ENCODE results near the gene PRR35. TPM values are rescaled to one million over a fixed set of nuclear protein-coding genes. Genes with fewer than 3 reads are reported as not detected.

The PRR35 gene
- polyA plus RNA-seq, 3 donors: not detected

DNA sequence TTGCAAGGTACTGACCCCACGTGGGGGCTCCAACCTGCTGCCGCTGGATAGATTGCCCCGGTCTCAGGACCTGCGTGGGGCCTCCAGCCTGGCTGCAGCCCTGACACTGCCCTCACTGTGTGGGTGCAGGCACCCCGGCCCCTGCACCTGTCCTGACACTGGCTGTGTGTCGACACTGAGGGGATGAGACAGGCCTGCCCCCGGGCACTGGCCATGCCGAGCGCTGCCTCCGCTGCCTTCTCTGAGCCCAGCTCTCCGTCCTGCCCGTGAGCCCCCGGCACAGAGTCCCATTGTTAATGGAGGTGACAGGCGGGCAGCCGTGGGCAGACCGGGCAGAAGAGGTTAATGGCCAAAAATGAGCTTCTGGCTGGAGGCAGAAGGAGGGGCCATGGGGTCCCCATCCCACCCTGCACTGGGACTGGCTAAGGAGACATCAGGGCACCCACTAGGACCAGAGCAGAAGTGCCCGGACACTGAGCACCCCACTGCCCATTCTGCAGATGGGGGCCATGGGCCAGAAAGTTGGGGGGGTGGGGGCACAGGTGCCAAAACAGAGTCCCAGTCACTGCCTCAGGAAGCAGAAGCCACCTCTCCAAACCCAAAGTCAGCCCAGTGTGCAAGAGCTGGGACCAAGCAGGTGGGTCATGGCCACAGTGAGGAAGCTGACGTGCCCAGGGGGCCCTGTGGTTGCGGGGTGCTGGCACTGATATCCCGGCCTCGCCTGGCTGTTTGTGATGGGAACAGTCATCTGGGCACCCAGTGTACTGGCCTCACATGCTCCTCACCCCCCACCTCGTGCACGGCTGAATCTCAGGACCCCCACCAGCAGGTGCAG is 2.5 kb upstream of the PRR35 start:
- Mint-ChIP-seq H3K4me1 (no peaks in the 10 kb centered on the region), H3K9me3 (peaks cover 0 to 3% (median 1%) of the 10 kb centered on the region in 7 donors), H3K4me3 (peak overlapping the region in 1 of 2 donors; percentile 51), H3K27ac (no peak overlapping the region), H3K36me3 (peaks cover 2 to 5% of the 10 kb centered on the region in 2 donors), H3K27me3 (ENCODE audit: low read depth in 3 of 3) (peaks cover 21 to 46% (median 41%) of the 10 kb centered on the region in 3 donors)
- Histone ChIP-seq H3K79me2 (ENCODE audit: insufficient read depth, low read length) (no peaks in the 10 kb centered on the region), H3K9me3 (replicated peaks in 1 of 2; ENCODE audit: control insufficient read depth in 1 of 2, insufficient read depth in 1 of 2, low read length in 2 of 2) (no peaks in the 10 kb centered on the region), H3K9ac (ENCODE audit: insufficient read depth, low read length, poor library complexity, severe bottlenecking) (no peak overlapping the region), H3K4me2 (replicated peaks; ENCODE audit: extremely low read depth, low read length, poor library complexity, severe bottlenecking) (no peak overlapping the region), H3K27me3 (ENCODE audit: control insufficient read depth in 2 of 2, insufficient read depth in 2 of 2, low read length in 2 of 2) (peaks cover 7 to 31% of the 10 kb centered on the region in 2 donors), H4K20me1 (ENCODE audit: insufficient read depth, low read length) (no peaks in the 10 kb centered on the region), H3K36me3 (replicated peaks in 1 of 2; ENCODE audit: control insufficient read depth in 1 of 2, insufficient read depth in 2 of 2, low read length in 2 of 2) (peaks cover 3 to 15% of the 10 kb centered on the region in 2 donors), H3K4me1 (ENCODE audit: control insufficient read depth in 1 of 2, insufficient read depth in 2 of 2, low read length in 2 of 2) (no peaks in the 10 kb centered on the region), H3K4me3 (replicated peaks in 1 of 3; ENCODE audit: low read depth in 2 of 3, low read length in 3 of 3) (no peak overlapping the region), H3K27ac (ENCODE audit: low read depth in 1 of 2, low read length in 2 of 2) (no peak overlapping the region), H2AFZ (ENCODE audit: insufficient read depth, low read depth, low read length, poor library complexity, severe bottlenecking) (no peak overlapping the region)
- no peak for TF ChIP-seq CTCF (IDR thresholded peaks at IDR 0.05)
- DNase-seq: no peak
- intact Hi-C loops (cut with micrococcal nuclease): no loop called here
- 80% methylated on average over 21 of the region's 23 CpGs for WGBS (ENCODE audit: insufficient coverage)

- peaks cover 2 to 3% of the 10 kb centered on the region in 2 donors for H3K36me3 Mint-ChIP-seq
- Histone ChIP-seq H3K9me3 (replicated peaks in 1 of 2; ENCODE audit: control insufficient read depth in 1 of 2, insufficient read depth in 1 of 2, low read length in 2 of 2) (no peaks in the 10 kb centered on the region), H2AFZ (ENCODE audit: insufficient read depth, low read depth, low read length, poor library complexity, severe bottlenecking) (no peak overlapping the region), H3K27ac (ENCODE audit: low read depth in 1 of 2, low read length in 2 of 2) (no peak overlapping the region), H3K36me3 (replicated peaks in 1 of 2; ENCODE audit: control insufficient read depth in 1 of 2, insufficient read depth in 2 of 2, low read length in 2 of 2) (peaks cover 0 to 9% of the 10 kb centered on the region in 2 donors), H3K4me3 (replicated peaks in 1 of 3; ENCODE audit: low read depth in 2 of 3, low read length in 3 of 3) (no peak overlapping the region), H3K4me1 (ENCODE audit: control insufficient read depth in 1 of 2, insufficient read depth in 2 of 2, low read length in 2 of 2) (no peaks in the 10 kb centered on the region), H3K9ac (ENCODE audit: insufficient read depth, low read length, poor library complexity, severe bottlenecking) (no peak overlapping the region), H4K20me1 (ENCODE audit: insufficient read depth, low read length) (no peaks in the 10 kb centered on the region), H3K4me2 (replicated peaks; ENCODE audit: extremely low read depth, low read length, poor library complexity, severe bottlenecking) (no peak overlapping the region), H3K79me2 (ENCODE audit: insufficient read depth, low read length) (no peaks in the 10 kb centered on the region), H3K27me3 (ENCODE audit: control insufficient read depth in 2 of 2, insufficient read depth in 2 of 2, low read length in 2 of 2) (peaks cover 7 to 31% of the 10 kb centered on the region in 2 donors)
- peaks cover 0 to 3% (median 1%) of the 10 kb centered on the region in 7 donors for H3K9me3 Mint-ChIP-seq
- no peak overlapping the region for H3K27ac Mint-ChIP-seq
- intact Hi-C loops (cut with micrococcal nuclease): no loop called here
- no peaks in the 10 kb centered on the region for H3K4me1 Mint-ChIP-seq
- TF ChIP-seq CTCF (IDR thresholded peaks at IDR 0.05): no peak
- peak overlapping the region in 1 of 2 donors; percentile 53 for H3K4me3 Mint-ChIP-seq
- no peak for DNase-seq
- peaks cover 25 to 46% (median 45%) of the 10 kb centered on the region in 3 donors for H3K27me3 Mint-ChIP-seq (ENCODE audit: low read depth in 3 of 3)
- 75% methylated on average over 11 of the region's 22 CpGs for WGBS (ENCODE audit: insufficient coverage)
Measured at GRCh38 chr16:558298-559020, 1.7 kb upstream of the PRR35 start.
